ENCODE measurements around the gene HMGCS1.
A peak's percentile ranks its signal among the peaks of the same experiment; 100 is the strongest.
"Not testable (repeated sequence)": the region's sequence is repeated elsewhere in the genome, so short reads cannot be mapped to it uniquely, and the experiment has no call there.

Gene HMGCS1

GRCh38 chr5:43313035-43313853, at the start of gene HMGCS1:
HMGCS1 (minus strand) TSS chr5:43313412; CDS start chr5:43298965, 14,447 bp downstream.
- DNase-seq (ENCODE audit: low read depth), result peak; percentile 93

- DNase-seq (ENCODE audit: low read depth), result no peak
Observed at GRCh38 chr5:43358726-43359125, 45.5 kb upstream of the HMGCS1 start.

GRCh38 chr5:43358301-43358700, 45.1 kb upstream of the HMGCS1 start:
- no peak for DNase-seq (ENCODE audit: low read depth)

- no peak for DNase-seq (ENCODE audit: low read depth)
Observed at GRCh38 chr5:43357878-43358281, 44.7 kb upstream of the HMGCS1 start.

- no peak for DNase-seq (ENCODE audit: low read depth)
Observed at GRCh38 chr5:43357067-43357466, 43.9 kb upstream of the HMGCS1 start.

- no peak for DNase-seq (ENCODE audit: low read depth)
Observed at GRCh38 chr5:43354774-43355173, 41.6 kb upstream of the HMGCS1 start.

GRCh38 chr5:43353668-43354067, 40.5 kb upstream of the HMGCS1 start:
- no peak for DNase-seq (ENCODE audit: low read depth)

- no peak for DNase-seq (ENCODE audit: low read depth)
Observed at GRCh38 chr5:43352915-43353314, 39.7 kb upstream of the HMGCS1 start.

- no peak for DNase-seq (ENCODE audit: low read depth)
Observed at GRCh38 chr5:43352131-43352530, 38.9 kb upstream of the HMGCS1 start.

- no peak for DNase-seq (ENCODE audit: low read depth)
Observed at GRCh38 chr5:43348861-43349363, 35.7 kb upstream of the HMGCS1 start.

GRCh38 chr5:43348207-43348606, 35.0 kb upstream of the HMGCS1 start:
- DNase-seq (ENCODE audit: low read depth), result no peak

GRCh38 chr5:43338862-43339261, 25.6 kb upstream of the HMGCS1 start:
- DNase-seq (ENCODE audit: low read depth), result no peak

GRCh38 chr5:43336159-43336558, 22.9 kb upstream of the HMGCS1 start:
- DNase-seq (ENCODE audit: low read depth), result no peak

GRCh38 chr5:43335681-43336080, 22.5 kb upstream of the HMGCS1 start:
- no peak for DNase-seq (ENCODE audit: low read depth)

- DNase-seq (ENCODE audit: low read depth), result no peak
Observed at GRCh38 chr5:43332401-43332800, 19.2 kb upstream of the HMGCS1 start.

- not testable (repeated sequence) for DNase-seq (ENCODE audit: low read depth)
Observed at GRCh38 chr5:43325624-43326023, 12.4 kb upstream of the HMGCS1 start.

GRCh38 chr5:43323488-43323887, 10.3 kb upstream of the HMGCS1 start:
- not testable (repeated sequence) for DNase-seq (ENCODE audit: low read depth)

GRCh38 chr5:43320846-43321245, 7.6 kb upstream of the HMGCS1 start:
- no peak for DNase-seq (ENCODE audit: low read depth)

GRCh38 chr5:43316421-43316820, 3.2 kb upstream of the HMGCS1 start:
- no peak for DNase-seq (ENCODE audit: low read depth)

GRCh38 chr5:43315682-43316081, 2.5 kb upstream of the HMGCS1 start:
- DNase-seq (ENCODE audit: low read depth), result no peak

- no peak for DNase-seq (ENCODE audit: low read depth)
Observed at GRCh38 chr5:43315263-43315662, 2.1 kb upstream of the HMGCS1 start.

- DNase-seq (ENCODE audit: low read depth), result no peak
Observed at GRCh38 chr5:43314724-43315123, 1.5 kb upstream of the HMGCS1 start.

- no peak for DNase-seq (ENCODE audit: low read depth)
Observed at GRCh38 chr5:43313854-43314457, 744 bp upstream of the HMGCS1 start.

GRCh38 chr5:43312699-43313034, 545 bp downstream of the HMGCS1 start:
- no peak for DNase-seq (ENCODE audit: low read depth)
